Hematopoietic multipotent progenitor cell treated with erythropoietin and hydrocortisone succinate and interleukin-3 and kit ligand, for 4 days (in vitro differentiated cells): ENCODE measurements around the gene CARHSP1.
"Not testable (repeated sequence)": the region's sequence is repeated elsewhere in the genome, so short reads cannot be mapped to it uniquely, and the experiment has no call there.

Experiments
- DNase-seq: peaks from one replicate; pipeline ENCODE4 v3.0.0-alpha.2; 2015

Gene CARHSP1

GRCh38 chr16:8868416-8869211 lies at the start of gene CARHSP1:
Gene CARHSP1, minus strand, starts transcription at chr16:8869006. Its CDS starts 9,678 bp downstream, at chr16:8859328.
- peak; percentile 97 for DNase-seq

- not testable (repeated sequence) for DNase-seq
These were observed 48.5 kb upstream of the CARHSP1 start for GRCh38 chr16:8917336-8917735.

- DNase-seq = peak; percentile 40
These were observed 47.9 kb upstream of the CARHSP1 start for GRCh38 chr16:8916541-8917225.

- DNase-seq = no peak
These were observed 47.0 kb upstream of the CARHSP1 start for GRCh38 chr16:8915722-8916301.

- DNase-seq = no peak
These were observed 45.3 kb upstream of the CARHSP1 start for GRCh38 chr16:8914098-8914497.

DNA sequence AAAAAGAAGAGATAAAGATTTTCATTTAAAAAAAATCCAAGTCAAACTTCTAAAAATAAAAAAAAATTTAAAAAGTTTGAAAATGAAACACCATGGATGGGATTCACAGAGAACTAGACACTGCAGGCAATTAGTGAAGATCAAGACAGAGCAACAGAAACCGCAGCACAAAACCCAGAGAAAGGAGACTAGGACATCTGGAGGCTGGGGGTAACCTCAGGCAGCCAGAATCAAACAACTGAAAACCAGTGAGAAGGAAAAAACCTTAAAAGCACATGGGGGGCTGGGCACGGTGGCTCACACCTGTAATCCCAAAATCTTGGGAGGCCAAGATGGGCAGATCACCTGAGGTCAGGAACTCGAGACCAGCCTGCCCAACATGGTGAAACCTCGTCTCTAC lies 44.0 kb upstream of the CARHSP1 start:
- no peak for DNase-seq

DNA sequence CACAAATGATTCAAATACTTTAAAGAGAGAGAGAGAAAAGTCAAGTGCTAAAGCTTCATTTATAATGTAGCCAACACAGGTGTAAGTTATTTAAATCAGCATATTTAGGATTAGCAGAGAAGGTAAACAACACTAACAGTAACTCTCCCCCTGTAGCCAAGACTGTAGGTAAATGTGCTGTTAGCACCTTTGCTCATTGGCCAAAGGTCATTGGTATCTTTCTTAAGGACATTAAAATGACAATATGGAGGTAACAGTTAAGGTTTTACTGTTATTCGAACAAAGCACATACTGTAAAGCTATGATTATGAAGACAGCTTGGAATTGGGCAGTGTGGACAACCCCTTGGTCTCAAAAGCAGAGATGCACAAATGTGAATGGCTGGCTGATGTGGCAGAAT lies 42.0 kb upstream of the CARHSP1 start:
- DNase-seq = no peak

DNA sequence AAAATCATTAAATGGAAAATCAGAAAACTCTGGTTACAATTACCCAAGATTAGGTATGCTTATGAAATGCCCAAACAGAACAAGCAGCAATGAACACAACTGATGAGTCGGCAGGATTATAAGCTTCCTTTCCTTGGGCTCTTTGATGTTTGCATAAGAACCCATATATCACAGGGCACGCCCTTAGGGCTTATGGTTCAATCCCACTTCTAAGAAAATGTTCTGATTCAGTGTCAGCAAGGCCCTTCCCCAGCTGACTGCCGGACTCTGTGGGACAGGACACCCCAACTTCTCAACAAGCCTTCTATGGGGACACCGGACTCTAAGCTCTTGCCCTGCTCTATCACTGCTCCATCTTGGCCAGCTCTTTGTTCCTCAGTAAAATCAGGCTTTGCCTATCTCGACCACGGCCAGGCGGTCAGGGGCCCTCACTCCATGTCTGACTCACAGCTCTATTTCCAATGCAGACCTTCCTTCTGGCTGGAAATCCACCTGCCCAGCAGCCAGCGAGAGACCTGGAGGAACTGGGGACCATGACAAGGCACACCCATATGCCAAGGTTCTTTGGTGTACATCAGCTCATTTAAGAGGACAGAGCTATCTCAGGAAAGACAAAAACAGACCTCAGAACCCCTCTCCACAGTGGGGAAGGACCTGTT lies 40.1 kb upstream of the CARHSP1 start:
- no peak for DNase-seq

GRCh38 chr16:8907096-8907495 lies 38.3 kb upstream of the CARHSP1 start:
- DNase-seq = no peak

DNA sequence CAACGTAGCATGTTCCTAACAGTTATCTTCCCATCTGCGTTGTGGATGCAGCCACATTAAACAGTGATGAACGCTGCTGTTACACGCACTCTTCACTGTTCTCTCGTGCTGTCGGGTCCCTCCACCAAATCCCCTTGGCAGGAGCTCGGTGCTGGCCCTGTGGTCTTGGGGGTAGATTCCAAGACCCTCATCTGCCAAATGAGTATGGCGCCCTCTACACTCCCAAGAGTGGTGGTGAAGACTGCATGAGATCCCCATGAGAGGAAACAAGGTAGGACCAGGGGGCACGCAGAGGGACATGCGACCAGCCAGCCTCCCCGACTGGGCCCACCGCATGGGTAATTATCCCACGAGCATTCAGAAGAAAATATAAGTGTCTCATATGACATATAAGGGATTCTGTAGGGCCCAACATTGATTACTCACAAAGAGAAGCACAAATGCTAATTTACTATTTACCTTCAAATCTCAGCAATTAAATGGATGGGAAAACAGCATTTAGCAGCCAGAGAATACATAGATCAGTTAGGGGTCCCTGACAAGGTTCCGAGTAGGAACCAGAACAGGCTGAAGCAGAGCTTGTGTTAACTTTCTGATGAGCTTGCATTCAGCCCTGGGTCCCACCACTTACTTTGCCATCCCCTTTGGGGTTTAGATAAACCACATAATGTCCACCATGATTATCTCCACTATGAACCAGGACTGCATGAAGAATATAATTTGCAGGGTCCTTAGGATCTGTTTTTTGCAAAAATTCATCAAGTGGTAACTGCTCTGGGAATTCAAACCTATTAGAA lies 37.2 kb upstream of the CARHSP1 start:
- peak; percentile 37 for DNase-seq

GRCh38 chr16:8905168-8905762 lies 36.5 kb upstream of the CARHSP1 start:
- peak; percentile 74 for DNase-seq

- no peak for DNase-seq
These were observed 35.2 kb upstream of the CARHSP1 start for GRCh38 chr16:8904018-8904430.

GRCh38 chr16:8903004-8903403 lies 34.2 kb upstream of the CARHSP1 start:
- no peak for DNase-seq

- DNase-seq = no peak
These were observed 32.6 kb upstream of the CARHSP1 start for GRCh38 chr16:8901320-8901861.

GRCh38 chr16:8900343-8900742 lies 31.5 kb upstream of the CARHSP1 start:
- DNase-seq = no peak

DNA sequence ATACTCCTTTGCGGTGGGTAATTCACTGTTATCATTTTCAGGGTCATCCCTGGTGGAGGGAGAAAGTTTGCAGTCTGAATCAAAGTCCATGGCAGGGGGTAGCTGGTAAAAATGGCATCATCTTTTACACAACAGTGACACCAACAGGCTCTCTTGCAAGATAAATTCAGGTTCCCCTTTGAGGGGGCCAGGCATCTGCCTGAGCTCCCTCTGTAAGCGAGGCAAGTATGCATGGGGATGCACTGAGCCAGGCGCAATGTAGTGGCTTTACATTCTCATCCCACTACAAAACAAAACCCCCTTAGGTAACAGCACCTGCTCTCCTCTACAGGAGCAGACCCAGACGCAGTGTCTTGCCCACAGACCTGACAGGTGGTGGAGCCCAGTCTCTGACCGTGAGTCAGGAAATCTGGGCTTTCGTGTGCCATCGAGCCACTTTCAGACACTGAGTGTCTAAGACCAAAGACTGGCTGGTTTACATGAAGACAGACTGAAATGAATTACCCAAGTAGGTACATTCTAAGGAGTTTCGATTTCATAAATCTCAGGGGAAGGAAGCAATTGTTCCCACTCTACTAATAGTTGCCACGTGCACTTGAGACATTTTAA lies 31.0 kb upstream of the CARHSP1 start:
- DNase-seq = no peak

DNA sequence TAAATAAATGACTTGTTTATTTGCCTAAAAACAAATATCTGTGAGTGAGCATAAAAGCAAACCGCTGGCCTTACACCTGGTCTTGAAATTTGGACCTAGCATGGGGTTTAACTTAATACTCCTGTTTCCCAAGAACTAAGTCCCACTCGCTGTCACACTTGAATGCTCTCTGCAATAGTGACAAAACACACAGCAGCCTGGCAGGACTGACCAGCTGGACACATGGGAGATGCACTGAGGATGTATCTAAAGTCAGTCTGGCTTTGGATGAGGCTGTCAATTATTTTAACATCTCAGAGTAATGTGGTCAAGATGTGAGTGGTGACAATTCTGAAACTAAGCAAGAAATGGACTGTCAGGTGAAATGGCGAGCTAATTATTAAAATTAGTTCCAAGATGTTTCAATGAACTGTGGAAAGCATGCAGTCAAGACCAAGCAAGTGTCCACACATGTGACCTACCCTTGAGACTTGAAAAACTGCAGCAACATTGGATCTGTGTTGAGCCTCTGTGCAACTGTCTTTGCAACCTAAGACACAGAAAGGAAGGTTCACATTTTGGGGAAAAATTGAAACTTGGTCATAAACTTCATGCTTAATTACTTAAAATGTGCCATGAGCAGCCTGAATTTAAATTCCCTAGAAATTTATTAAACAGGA lies 30.0 kb upstream of the CARHSP1 start:
- DNase-seq = no peak

DNA sequence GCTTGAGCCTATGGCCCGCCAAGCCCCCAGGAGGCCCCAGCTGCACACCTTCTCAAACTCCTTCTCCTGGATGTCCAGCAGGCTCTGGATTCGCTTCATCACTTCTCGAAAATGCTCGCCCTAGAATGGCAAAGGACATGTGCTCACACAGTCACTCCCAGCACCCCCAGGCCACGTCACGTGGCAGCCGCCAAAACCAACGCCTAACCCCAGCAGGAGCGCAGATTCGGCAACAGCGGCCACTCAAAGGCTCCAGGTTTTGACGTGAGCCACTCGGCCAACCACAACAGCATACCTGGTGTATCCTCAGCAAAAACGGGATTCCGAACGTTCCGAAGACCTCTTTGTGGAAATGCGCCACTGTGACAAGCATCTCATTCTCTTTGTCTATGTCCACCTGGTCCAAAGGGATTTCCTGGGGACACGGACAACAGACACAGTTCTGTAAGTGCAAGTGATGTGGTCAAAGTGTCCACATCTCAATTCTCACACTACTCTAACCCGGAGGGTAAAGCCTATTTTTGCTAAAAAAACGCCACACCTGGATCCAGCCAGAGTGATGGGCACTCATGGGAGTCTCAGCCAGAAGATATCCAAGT lies 26.0 kb upstream of the CARHSP1 start:
- DNase-seq = no peak

GRCh38 chr16:8893976-8894690 lies 25.3 kb upstream of the CARHSP1 start:
- DNase-seq = no peak

- DNase-seq = no peak
These were observed 24.6 kb upstream of the CARHSP1 start for GRCh38 chr16:8893426-8893825.
